Kidney capillary endothelial cell (primary cell): Measurements from ENCODE around the gene AR.
"Not testable (repeated sequence)": the region's sequence is repeated elsewhere in the genome, so short reads cannot be mapped to it uniquely, and the experiment has no call there.

ENCODE experiments used
- DNase-seq: peaks from one replicate; pipeline ENCODE4 v3.0.0-alpha.2; 2018; ENCODE audit warnings: low spot score

AR gene

DNA sequence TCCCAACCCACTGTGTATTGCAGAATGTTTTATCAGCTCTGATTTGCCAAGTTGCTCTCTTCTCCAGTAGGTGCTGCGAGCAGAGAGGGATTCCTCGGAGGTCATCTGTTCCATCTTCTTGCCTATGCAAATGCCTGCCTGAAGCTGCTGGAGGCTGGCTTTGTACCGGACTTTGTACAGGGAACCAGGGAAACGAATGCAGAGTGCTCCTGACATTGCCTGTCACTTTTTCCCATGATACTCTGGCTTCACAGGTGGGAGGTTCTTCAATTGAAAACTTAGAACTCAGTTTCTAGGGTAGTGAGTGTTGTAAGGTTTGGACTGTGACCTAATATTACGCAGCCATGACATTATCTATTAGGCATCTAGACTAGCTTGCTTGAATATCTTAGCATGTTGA lies 24.9 kb downstream of the AR start:
- no peak for DNase-seq

DNA sequence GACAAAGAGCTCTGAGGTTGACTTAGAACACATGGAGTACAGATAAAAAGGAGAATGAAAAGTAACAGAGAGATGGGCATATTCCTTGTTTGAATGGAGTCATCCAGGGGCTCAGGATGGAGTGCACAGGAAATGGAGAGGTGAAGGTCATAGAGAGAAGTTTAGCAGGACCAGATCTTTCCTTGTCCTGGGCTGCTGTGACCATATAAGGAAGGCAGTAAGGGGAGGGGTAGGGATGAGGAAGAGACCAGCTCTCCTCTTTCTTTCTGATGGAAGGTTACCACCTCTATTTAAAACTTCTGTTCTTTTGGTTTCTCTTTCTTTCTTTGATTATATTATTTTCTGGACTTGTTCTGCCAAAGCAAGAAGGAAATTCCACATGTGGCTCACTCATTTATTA lies 27.0 kb downstream of the AR start:
- DNase-seq = no peak

DNA sequence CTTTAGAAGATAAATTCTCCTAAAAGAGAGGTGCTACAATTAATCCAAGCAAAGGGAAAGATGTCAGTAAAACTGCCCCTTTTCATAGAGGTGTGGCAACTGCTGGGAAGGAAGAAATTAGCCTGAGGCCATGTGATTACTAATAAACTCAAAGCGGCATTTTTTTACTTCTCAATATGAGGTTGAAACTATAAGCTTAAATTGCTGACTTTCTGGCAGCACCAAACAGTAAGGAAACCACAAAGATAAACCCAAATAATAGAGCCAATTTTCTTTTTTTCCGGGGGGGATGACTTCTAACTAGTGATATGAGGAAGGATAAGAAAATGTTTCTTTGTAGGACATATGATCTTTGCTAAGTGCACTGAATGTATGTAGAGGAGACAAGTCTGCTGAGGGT lies 30.9 kb downstream of the AR start:
- no peak for DNase-seq

DNA sequence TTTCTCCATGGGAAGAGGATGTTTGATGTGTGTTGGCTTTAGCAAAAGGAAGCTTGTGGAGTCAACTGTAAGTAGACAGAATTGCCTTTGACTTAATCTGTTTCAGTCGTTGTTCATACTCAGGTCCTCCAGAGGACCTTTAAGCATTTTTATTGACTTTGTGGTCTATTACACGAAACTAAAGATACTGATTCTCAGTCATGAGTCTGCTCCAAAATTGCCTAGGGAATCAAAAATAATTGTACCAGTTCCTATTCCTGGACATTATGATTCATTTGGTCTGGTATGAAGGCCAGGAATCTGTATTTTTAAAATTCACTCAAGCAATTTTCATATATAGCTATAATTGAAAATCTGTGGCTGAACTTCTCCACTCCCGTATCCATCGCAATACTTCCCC lies 38.6 kb downstream of the AR start:
- DNase-seq = no peak

DNA sequence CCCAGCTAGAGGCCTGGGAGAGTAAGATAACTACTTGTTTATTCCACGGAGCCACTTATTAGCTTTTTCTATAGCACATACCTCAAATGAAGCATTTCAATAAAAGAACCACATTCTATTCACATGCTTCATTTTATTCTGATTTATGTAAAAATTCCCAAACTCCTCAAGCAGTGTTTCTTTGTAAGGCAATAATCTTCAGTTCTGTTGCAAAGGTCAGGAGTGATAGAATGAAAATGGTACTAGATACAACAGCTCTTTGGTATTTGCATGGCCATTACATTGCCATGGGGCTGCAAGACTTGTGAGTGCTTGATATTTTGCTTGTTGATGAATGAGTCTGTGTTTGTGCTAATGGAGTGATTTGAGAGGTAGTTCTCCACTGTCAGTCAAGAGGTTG lies 39.4 kb downstream of the AR start:
- no peak for DNase-seq

DNA sequence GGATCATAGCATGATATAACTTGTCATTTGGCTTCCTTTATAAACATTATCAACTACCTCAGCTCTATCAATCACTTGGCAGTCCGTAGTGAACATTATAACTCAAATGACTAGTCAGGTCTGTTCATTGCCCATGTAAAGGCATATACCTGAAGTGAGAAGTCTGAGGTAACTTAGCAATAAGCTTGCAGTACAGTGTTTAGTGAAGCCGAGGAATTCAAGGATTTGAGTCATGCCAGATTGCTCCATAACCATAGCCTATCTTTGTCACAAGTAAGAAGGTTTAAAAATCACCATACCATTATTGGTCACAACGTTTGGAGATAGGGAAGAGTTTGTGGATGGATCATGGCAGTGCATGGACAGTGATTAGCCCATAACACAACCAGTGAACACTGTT lies 41.6 kb downstream of the AR start:
- DNase-seq = no peak

DNA sequence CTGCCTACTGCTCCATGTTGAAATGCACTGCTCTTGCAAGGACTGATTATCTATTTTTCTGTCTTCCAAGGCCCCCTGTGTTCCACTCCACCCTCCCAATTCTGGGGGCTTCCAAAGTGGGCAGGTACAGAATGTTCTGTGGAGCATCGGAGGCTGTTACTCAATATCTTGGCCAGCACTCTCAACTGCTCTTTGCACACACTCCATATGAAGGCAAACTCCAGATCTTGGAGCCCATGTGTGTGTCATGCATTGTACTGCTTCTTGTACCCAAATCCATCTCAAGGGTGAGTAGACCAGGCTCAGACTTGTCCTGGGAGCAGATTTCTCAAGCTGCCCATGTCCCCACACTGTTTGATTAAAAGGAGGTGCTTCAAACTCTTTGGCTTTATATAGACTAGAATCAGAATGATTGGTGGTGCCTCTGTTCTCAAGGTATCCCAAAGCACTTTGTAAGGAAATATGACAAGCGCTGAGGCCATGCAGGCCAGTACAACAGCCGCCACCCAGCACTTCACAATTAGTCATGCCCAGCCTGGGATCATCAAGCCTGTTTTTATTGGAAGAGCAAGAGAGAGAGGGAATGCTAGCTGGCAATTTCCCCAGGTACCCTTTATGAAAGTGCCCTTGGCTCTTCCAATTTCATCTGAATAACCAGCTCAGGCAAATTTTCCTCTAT lies 44.3 kb downstream of the AR start:
- DNase-seq = no peak

DNA sequence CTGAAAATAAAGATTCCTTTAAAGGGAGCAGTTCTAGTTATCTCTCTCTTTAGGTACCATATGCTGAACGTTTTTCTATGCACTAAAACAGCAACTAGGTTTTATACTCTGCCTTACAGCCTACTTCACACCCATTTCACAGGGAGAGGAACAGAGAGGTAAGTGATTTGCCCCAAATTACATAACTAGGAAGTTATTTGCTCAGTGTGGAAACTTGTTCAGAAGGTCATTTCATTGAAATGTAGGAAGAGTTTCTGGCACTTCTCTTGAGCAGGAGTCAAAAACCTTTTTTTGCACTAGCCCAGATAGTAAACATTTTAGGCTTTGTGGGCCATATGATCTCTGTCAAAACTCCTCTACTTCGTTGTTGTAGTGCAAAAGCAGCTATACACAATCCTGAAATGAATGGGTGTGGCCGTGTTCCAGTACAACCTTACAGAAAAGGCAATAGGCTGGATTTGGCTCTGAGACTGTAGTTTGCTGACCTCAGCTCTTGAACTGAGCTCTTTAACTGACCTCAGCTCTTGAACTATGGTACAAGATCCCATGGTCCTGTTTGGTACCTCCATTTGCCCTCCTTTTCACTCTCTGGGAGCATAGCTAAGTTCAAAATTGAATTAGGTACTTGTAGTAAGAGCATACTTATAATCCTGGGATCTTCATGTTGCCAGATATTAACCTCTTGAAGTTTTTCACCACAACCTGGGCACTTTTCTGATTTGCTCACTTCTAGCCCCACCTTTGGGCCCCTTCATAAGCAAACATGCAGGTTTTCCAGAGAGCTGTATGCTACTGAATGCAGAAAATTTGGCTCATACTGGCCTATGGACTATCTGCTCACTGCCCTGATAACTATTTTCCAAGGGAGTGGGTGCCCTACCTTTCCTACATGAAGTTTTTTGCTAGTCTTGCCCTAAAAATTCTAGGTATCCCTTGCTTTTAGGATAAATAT lies 53.3 kb downstream of the AR start:
- no peak for DNase-seq

DNA sequence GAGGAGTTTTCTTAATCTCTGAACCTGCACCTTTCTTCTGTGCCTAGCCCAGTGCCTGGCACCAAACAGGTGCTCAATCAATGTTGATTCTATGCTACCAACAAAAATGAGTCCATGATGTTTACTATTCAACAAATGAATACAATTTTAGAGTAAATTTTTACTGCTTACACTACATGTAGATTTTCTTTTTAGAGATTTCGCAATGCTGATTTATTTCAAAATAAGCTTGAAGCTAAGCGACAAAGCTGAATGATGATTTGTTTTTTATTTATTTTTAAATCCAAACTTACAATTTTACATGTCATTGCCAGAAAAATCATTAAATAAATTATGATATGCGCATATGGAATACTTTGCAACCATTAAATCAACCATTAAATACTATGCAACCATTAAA lies 55.7 kb downstream of the AR start:
- no peak for DNase-seq

DNA sequence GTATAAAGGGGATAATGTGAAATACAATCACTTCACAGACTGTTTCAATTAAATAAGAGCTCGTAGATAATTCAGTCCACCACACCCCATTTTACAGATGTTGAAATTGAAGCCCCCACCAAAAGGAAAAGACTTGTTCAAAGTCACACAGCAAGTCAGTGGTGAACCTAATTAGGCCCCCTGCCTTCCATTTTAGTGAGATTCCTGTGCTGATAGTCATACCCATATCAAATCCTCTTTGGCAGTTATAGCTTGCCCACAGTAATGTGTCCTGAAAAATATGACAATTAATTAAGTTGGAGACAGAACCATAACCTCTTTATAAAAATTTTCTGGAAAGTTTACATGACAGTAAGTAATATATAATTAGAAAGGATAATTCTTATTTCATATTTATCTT lies 58.0 kb downstream of the AR start:
- DNase-seq = no peak

DNA sequence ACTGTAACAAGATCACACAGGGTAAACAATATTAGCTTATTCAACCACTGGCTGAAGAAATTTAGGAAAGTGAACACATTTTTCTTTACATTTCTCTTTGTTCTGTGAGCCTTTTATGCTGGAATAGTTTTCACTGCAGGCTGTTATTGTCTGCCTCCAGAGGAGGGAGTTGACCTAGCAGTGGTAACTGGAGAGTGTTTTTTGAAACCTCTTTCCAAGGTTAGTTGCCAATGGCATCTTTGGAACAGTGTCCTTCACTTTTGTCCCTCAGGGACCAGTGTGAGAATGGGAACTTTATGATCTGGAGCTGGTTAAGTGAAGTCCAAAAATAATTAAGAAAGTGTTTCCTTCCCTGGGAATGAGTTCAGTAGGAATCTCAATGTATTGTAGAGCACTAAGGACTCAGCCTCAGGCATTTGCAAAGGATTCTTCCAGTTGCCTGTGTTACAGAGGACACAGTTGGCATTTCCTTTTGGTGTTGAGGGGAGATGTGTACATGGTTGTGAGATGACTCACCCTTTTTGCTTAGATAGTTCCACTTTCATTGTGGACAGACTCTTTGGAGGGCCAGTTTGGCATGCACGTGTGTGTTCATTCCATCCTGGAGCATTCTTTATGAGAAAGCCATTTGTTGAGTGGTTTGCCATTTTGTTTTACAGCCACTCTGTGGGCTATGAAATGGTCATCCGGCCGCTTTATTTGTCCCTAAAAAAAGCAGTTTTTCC lies 61.3 kb downstream of the AR start:
- DNase-seq = peak; percentile 70

DNA sequence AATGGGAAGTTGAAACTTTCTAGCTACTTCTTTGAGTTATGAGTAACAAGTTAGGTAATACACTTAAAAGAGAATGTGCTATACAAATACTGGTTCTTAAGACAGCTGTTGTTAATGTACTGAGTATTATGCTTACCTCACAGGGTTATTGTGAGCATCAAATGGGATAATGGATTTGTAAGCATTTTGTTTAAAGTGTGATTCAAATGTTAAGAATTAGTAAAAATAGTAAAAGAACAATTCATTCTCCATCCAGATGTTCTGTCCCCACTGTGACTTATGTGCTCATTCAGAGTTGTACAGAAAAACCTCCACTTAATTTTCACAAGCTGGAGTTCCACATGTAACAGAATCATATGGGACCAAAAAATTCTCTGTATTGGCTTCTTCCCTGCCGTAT lies 63.6 kb downstream of the AR start:
- no peak for DNase-seq

DNA sequence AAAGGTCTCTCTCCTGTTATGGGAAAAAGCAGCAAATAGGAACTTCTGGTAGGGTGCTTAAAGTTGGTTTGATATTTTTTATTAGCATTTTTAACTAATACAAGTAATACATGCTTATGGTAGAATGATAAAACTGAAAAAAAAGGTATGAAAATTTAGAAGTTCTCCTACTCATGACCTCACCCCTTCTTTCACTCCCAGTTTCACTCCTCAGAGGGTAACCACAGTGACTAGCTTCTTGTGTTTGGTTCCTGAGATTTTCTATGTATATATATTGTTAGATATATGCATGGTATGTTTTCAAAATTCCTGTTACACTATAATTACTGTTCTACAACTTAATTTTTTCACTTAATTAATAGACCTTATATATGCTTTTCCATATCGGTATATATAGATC lies 66.5 kb downstream of the AR start:
- no peak for DNase-seq

DNA sequence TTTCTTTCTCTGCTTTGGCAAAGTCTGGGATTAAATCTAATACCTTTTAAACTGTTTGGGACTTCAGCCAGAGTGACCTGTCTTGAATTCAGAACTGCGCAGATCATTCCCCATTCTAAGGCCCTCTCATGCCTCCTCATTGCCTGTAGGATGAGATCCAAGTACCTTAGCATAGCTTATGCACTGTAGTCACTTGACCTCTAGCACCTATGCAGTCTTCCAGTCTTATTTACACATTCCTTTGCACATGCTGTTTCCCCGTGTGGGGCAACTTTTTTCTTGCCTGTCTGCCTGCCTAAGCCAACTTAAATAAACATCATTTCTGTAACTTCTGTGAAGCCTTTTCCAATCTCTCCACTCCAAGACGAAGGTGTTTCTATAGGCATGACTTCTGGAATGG lies 68.4 kb downstream of the AR start:
- no peak for DNase-seq

DNA sequence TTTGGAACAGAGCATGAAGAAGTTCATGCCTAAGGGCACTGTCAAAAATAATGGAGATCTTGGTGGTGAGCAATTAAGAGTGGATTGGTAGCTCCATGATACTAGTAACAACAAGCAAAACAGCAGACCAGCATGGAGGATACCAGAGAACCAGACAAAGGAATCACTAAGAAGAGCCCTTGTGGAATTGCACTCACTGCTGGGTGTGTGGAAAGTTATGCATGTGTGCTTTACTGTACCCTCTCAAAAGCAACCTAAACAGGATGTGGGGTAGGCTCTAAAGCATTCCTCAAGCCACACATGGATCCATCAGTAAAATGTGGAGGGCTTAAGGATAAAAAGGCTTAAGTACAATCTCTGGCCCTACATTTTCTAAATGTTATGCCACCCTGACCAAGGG lies 69.5 kb downstream of the AR start:
- DNase-seq = no peak

DNA sequence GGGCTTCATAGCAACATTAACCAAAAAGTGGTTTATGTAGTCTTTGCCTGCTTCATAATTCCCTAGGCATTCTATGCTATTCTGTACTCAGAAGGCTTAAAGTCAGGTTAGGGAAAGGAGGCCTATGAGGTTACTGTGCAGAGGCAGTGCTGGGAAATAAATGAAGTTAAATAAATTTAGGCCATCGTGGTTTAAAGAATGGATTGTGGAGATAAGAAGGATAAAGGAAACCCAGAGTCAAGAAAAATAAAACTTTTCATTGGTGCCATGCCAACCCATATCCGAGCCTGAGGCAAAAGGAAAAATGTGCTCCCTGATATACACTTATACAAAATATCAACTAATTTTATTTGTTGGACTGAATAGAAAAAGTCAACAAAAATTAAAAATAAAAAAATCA lies 70.2 kb downstream of the AR start:
- no peak for DNase-seq

DNA sequence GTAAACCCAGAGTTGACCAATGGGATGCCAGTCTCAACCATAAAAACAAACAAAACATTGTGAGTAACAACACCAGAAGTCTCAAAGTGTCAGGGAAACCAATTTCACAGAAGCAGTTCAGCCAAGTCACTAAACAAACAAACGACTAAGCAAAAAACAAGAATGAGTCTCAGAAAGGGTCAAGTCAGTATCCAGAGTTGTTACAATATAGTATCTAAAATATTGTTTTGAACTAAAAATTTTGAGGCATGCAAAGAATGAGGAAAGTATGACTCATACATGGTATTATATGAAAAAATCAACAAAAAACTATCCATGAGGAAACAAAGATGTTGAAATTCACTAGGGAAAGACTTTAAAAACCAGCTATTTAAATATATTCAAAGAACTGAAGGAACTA lies 70.6 kb downstream of the AR start:
- no peak for DNase-seq

DNA sequence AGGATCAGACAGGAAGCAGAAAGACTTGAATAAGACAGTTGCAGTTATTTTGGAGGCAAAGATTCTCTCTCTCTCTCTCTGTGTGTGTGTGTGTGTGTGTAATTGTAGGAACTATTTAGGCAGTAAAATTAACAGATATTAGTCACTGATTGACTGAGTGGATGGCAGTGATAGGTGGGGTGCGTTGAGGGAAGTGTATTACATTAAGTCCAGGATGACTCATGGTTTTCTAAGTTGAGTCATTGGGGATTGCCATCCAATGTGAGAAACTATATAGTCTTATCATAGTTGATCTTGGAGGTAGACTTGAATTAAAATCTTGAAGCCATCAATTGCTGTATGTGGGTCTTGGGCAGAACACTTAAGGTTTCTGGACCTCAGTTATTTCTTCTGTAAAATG lies 75.4 kb downstream of the AR start:
- peak; percentile 15 for DNase-seq

DNA sequence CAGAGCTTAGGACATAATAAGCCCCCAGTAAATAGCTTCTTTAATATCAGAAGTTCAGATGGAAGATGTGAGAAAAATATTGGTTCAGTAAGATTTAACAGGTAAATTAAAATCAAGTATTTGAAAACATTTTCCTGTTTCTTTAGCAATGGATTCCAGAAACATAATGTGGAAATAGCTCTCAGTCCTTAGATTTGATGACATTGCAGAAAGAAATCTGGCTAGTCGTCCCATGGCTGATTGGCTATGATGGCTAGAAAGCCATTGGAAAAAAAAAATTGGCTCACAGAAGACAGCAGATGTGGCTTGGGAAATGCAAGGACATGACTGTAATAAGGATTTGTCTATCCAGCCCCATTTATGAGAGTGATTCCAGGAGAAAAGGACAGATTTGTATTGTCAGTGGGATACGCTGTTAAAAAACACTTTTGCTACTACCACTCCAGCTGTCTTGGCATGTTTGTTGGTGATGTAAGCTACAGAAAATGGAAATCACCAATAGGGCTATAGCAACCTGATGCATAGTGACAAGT lies 78.3 kb downstream of the AR start:
- DNase-seq = no peak

DNA sequence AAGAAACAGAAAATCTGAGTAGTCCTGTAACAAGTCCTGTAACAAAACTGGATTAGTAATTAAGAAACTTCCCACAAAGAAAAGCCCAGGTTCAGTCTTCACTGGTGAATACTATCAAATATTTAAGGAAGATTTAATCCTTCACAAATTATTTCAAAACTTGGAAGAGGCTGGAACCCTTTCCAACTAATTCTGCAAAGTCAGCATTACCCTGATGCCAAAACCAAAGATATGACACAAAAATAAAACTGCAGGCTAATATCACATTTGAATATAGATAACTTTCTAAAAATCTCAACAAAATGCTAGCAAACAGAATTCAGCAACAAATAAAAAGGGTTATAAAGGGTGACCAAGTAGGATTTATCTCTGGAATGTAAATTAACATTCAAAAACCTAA lies 80.5 kb downstream of the AR start:
- no peak for DNase-seq

DNA sequence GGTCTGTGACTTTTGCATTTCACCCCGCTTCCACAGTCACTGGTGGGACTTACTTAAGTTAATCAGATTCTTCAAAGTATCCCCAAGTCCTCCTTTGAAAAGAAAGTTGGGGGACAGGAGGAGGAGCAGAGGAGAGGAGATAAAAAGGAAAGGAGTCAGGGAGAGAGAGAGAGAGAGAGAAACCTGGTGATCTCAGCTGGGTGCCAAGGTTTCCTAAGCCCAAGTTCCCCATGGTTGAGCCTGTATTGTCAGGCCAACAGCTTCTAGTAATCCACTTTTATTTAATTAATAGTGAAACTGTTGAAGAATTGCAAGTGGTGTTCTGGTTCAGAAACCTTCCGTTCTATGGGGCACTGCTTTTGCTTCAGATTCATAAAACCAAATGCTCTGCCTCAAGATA lies 91.6 kb downstream of the AR start:
- no peak for DNase-seq

DNA sequence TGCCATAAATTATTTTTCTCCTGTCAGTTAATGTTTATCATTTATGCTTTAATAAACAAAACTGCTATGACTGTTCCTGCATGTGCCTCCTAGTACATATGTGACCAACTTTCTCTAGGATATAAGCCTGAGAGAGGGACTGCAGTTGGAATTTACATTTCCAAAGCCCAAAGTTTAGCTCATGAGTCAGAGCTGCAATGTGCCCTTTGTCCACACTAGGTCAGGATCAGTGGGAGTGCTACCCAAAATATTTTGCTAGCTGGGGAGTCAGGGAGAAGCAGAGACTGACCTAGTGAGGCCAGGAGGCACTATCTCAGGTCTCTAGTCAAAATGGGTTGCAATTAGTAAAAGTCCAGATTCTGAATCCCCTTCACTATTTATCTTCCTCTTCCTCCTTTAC lies 92.7 kb downstream of the AR start:
- DNase-seq = no peak

DNA sequence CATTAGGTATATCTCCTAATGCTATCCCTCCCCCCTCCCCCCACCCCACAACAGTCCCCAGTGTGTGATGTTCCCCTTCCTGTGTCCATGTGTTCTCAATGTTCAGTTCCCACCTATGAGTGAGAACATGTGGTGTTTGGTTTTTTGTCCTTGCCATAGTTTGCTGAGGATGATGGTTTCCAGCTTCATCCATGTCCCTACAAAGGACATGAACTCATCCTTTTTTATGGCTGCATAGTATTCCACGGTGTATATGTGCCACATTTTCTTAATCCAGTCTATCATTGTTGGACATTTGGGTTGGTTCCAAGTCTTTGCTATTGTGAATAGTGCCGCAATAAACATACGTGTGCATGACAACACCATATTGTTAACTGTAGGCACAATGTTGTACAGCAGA lies 93.5 kb downstream of the AR start:
- DNase-seq = not testable (repeated sequence)
